DOHH2 (cell line): Measurements from ENCODE around the gene CABP4.
A peak's percentile ranks its signal among the peaks of the same experiment; 100 is the strongest.

ENCODE experiments used
- H3F3A ChIP-seq: fragments of 200-600 bp; sonication (generic), shearing (Covaris generic); 2 replicates; pipeline ENCODE4 v1.6.0; 2016; ENCODE audit warnings: antibody characterized with exemption, mild to moderate bottlenecking; ENCODE audit not compliant: control insufficient read depth, insufficient read depth
- H3K27ac ChIP-seq: fragments of 200-600 bp; sonication (generic); 2 replicates; pipeline ENCODE4 v1.5.1; 2014; ENCODE audit warnings: low read depth, mild to moderate bottlenecking, low read length, moderate library complexity
- H3K27me3 ChIP-seq: fragments of 200-600 bp; sonication (generic); 2 replicates; pipeline ENCODE4 v1.6.1; 2014; ENCODE audit warnings: mild to moderate bottlenecking, low read length, mixed read lengths; ENCODE audit not compliant: control insufficient read depth
- H3K36me3 ChIP-seq: fragments of 200-600 bp; sonication (generic); 2 replicates; pipeline ENCODE4 v1.6.1; 2014; ENCODE audit warnings: mild to moderate bottlenecking, low read length, moderate library complexity, mixed read lengths; ENCODE audit not compliant: control insufficient read depth
- H3K4me1 ChIP-seq: fragments of 200-600 bp; sonication (generic); 2 replicates; pipeline ENCODE4 v1.6.1; 2014; ENCODE audit warnings: mild to moderate bottlenecking, low read length, mixed read lengths; ENCODE audit not compliant: control insufficient read depth
- H3K4me2 ChIP-seq: fragments of 200-600 bp; sonication (generic); 2 replicates; pipeline ENCODE4 v1.6.0; 2014; ENCODE audit warnings: mild to moderate bottlenecking, low read length, moderate library complexity
- H3K4me3 ChIP-seq: fragments of 200-600 bp; sonication (generic); 2 replicates; pipeline ENCODE4 v1.5.1; 2014; ENCODE audit warnings: mild to moderate bottlenecking, low read length, mixed read lengths
- H3K79me2 ChIP-seq: fragments of 200-600 bp; sonication (generic); 2 replicates; pipeline ENCODE4 v1.6.1; 2014; ENCODE audit warnings: mild to moderate bottlenecking, low read length, mixed read lengths; ENCODE audit not compliant: control insufficient read depth
- H3K9me2 ChIP-seq: fragments of 200-600 bp; sonication (generic); replicated peaks from 2 replicates; pipeline ENCODE4 v1.6.1; 2014; ENCODE audit warnings: mild to moderate bottlenecking, low read length, mixed read lengths; ENCODE audit not compliant: control insufficient read depth
- H3K9me3 ChIP-seq: fragments of 200-600 bp; sonication (generic); 2 replicates; pipeline ENCODE4 v1.6.1; 2014; ENCODE audit warnings: antibody characterized with exemption, low read length, mixed read lengths; ENCODE audit not compliant: control insufficient read depth, insufficient read depth
- H4K20me1 ChIP-seq: fragments of 200-600 bp; sonication (generic); 2 replicates; pipeline ENCODE4 v1.6.0; 2014; ENCODE audit warnings: low read depth, mild to moderate bottlenecking, antibody characterized with exemption, low read length, moderate library complexity; ENCODE audit not compliant: control insufficient read depth, insufficient read depth
- EZH2phosphoT487 ChIP-seq: fragments of 200-600 bp; sonication (generic); IDR thresholded peaks from 2 replicates; pipeline ENCODE4 v1.6.1; 2017; ENCODE audit warnings: borderline replicate concordance, mild to moderate bottlenecking, antibody characterized with exemption, low read length, moderate library complexity, mixed read lengths
- TF ChIP-seq, protein P1 (sequence below): fragments of 200-600 bp; sonication (generic); IDR thresholded peaks from one replicate; pipeline ENCODE4 v1.5.1; 2014; ENCODE audit warnings: antibody characterized with exemption, mild to moderate bottlenecking, low read depth, low read length; ENCODE audit not compliant: poor library complexity, severe bottlenecking

CABP4 gene

GRCh38 chr11:67434395-67434881 is 20.7 kb upstream of the CABP4 start:
- peaks cover 71% of the 10 kb centered on the region for H3K79me2 ChIP-seq
- H3K9me3 ChIP-seq: no peaks in the 10 kb centered on the region
- H3K27ac ChIP-seq: peak overlapping the region; percentile 97
- H3K4me2 ChIP-seq: peak overlapping the region; percentile 94
- no peaks in the 10 kb centered on the region for H3K9me2 ChIP-seq
- no peak for TF ChIP-seq EZH2phosphoT487
- TF ChIP-seq, protein P1, sequence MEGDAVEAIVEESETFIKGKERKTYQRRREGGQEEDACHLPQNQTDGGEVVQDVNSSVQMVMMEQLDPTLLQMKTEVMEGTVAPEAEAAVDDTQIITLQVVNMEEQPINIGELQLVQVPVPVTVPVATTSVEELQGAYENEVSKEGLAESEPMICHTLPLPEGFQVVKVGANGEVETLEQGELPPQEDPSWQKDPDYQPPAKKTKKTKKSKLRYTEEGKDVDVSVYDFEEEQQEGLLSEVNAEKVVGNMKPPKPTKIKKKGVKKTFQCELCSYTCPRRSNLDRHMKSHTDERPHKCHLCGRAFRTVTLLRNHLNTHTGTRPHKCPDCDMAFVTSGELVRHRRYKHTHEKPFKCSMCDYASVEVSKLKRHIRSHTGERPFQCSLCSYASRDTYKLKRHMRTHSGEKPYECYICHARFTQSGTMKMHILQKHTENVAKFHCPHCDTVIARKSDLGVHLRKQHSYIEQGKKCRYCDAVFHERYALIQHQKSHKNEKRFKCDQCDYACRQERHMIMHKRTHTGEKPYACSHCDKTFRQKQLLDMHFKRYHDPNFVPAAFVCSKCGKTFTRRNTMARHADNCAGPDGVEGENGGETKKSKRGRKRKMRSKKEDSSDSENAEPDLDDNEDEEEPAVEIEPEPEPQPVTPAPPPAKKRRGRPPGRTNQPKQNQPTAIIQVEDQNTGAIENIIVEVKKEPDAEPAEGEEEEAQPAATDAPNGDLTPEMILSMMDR: no peak
- peaks cover 12% of the 10 kb centered on the region; the same call in 1 of the 2 replicates for H4K20me1 ChIP-seq
- peak overlapping the region; percentile 90 for H3K4me3 ChIP-seq
- H3K27me3 ChIP-seq: no peaks in the 10 kb centered on the region
- H3K36me3 ChIP-seq: peaks cover 91% of the 10 kb centered on the region
- H3K4me1 ChIP-seq: peaks cover 55% of the 10 kb centered on the region
- H3F3A ChIP-seq: peaks cover 36% of the 10 kb centered on the region

DNA sequence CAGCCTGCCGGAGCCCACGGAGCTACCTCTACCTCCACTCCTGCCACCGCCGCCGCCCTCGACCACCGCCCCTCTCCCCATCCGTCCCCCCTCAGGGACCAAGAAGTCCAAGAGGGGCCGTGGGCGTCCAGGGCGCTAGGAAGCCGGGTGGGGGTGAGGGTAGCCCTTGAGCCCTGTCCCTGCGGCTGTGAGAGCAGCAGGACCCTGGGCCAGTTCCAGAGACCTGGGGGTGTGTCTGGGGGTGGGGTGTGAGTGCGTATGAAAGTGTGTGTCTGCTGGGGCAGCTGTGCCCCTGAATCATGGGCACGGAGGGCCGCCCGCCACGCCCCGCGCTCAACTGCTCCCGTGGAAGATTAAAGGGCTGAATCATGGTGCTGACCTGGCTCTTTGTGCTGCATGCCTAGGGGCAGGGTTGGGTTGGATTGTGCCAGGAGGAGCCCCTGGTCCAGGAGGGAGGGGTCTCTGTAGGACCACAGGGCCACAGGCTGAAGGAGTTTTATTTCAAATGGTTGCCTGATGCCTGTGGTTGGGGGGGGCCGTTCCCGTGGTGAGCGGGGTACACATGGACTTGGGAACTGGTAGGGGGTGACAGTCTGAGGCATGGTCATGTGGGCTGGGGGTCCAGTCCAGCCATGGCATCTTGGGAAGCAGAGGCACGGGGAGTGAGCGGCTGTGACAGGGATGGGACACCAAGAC is 20.0 kb upstream of the CABP4 start:
- no peaks in the 10 kb centered on the region for H3K9me3 ChIP-seq
- TF ChIP-seq, protein P1: no peak
- no peak for TF ChIP-seq EZH2phosphoT487
- peaks cover 36% of the 10 kb centered on the region for H3F3A ChIP-seq
- H4K20me1 ChIP-seq: peaks cover 12% of the 10 kb centered on the region; the same call in 1 of the 2 replicates
- peaks cover 93% of the 10 kb centered on the region for H3K36me3 ChIP-seq
- peak overlapping the region; percentile 97 for H3K27ac ChIP-seq
- H3K4me3 ChIP-seq: peak overlapping the region; percentile 90
- H3K9me2 ChIP-seq: no peaks in the 10 kb centered on the region
- H3K4me1 ChIP-seq: peaks cover 60% of the 10 kb centered on the region
- no peaks in the 10 kb centered on the region for H3K27me3 ChIP-seq
- H3K4me2 ChIP-seq: peak overlapping the region; percentile 94
- peaks cover 70% of the 10 kb centered on the region for H3K79me2 ChIP-seq

DNA sequence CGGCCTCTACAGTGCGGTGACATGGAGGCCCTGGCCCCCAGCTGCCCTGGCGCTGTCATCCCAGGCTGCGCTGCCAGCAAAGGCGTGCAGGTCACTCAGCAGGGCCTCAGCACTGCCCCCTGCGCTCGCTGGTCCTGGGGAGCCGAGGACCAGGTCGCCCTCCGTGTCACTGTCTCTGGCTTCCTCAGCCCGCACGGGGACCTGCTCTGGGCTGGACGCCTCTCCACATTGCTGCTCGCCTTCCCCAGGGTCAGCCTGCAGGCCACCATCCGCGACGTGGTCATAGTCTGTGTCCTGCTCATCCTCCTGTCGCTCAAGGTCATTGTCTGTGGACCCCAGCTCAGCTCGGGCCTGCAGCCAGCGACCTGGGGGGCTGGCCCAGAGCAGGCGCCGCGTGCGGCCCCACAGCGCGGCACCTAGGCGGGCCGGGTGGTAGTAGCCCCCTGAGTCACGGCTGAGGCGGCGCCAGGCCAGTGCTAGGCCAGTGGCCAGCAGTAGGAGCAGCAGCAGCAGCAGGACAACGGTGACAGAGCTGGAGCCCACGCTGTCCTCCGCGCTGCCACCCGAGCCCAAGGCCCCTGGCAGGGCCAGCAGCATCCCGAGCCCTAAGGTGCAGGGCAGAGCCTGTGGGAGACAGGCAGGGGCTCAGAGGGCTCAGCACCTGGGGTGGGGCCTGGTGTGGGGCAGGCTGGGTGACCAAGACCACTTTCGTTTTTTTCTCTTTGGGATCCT is 19.3 kb upstream of the CABP4 start:
- peaks cover 12% of the 10 kb centered on the region; the same call in 1 of the 2 replicates for H4K20me1 ChIP-seq
- peak overlapping the region; percentile 90 for H3K4me3 ChIP-seq
- H3K27ac ChIP-seq: peak overlapping the region; percentile 97
- no peaks in the 10 kb centered on the region for H3K27me3 ChIP-seq
- peaks cover 91% of the 10 kb centered on the region for H3K36me3 ChIP-seq
- TF ChIP-seq, protein P1: no peak
- no peak for TF ChIP-seq EZH2phosphoT487
- peak overlapping the region; percentile 94 for H3K4me2 ChIP-seq
- no peaks in the 10 kb centered on the region for H3K9me3 ChIP-seq
- peaks cover 38% of the 10 kb centered on the region for H3F3A ChIP-seq
- peaks cover 64% of the 10 kb centered on the region for H3K79me2 ChIP-seq
- peaks cover 67% of the 10 kb centered on the region for H3K4me1 ChIP-seq
- H3K9me2 ChIP-seq: no peaks in the 10 kb centered on the region
